GM19372 (cell line): ENCODE measurements around the gene B9D1.

Experiments
- ATAC-seq: cut with Tn5 transposase; IDR thresholded peaks from one replicate; pipeline ENCODE4 v1.9.1; 2021; ENCODE audit warnings: mild to moderate bottlenecking, low read depth, moderate library complexity; ENCODE audit not compliant: unreplicated experiment

Gene B9D1

GRCh38 chr17:19377602-19378415 is 15.3 kb upstream of the B9D1 start:
- peak; percentile 93 for ATAC-seq

- ATAC-seq = no peak
Observed at GRCh38 chr17:19376811-19377210, 14.3 kb upstream of the B9D1 start.

- no peak for ATAC-seq
Observed at GRCh38 chr17:19375732-19376131, 13.2 kb upstream of the B9D1 start.

GRCh38 chr17:19374136-19374535 is 11.6 kb upstream of the B9D1 start:
- no peak for ATAC-seq

- no peak for ATAC-seq
Observed at GRCh38 chr17:19372866-19373504, 10.5 kb upstream of the B9D1 start.

- no peak for ATAC-seq
Observed at GRCh38 chr17:19372439-19372838, 9.9 kb upstream of the B9D1 start.

- ATAC-seq = no peak
Observed at GRCh38 chr17:19372011-19372370, 9.5 kb upstream of the B9D1 start.

GRCh38 chr17:19371259-19372010 is 8.9 kb upstream of the B9D1 start:
- ATAC-seq = no peak

GRCh38 chr17:19370493-19370960 is 8.0 kb upstream of the B9D1 start:
- no peak for ATAC-seq

GRCh38 chr17:19369846-19370492 is 7.4 kb upstream of the B9D1 start:
- ATAC-seq = no peak

- no peak for ATAC-seq
Observed at GRCh38 chr17:19369107-19369778, 6.7 kb upstream of the B9D1 start.

- no peak for ATAC-seq
Observed at GRCh38 chr17:19368229-19368628, 5.7 kb upstream of the B9D1 start.

GRCh38 chr17:19366637-19366972 is 4.1 kb upstream of the B9D1 start:
- ATAC-seq = no peak

- ATAC-seq = no peak
Observed at GRCh38 chr17:19365833-19366636, 3.5 kb upstream of the B9D1 start.

- ATAC-seq = no peak
Observed at GRCh38 chr17:19365499-19365817, 2.9 kb upstream of the B9D1 start.

- ATAC-seq = no peak
Observed at GRCh38 chr17:19364699-19365498, 2.4 kb upstream of the B9D1 start.

GRCh38 chr17:19363460-19364035 is 1.0 kb upstream of the B9D1 start:
- no peak for ATAC-seq

GRCh38 chr17:19363114-19363438 is 553 bp upstream of the B9D1 start:
- ATAC-seq = no peak

- no peak for ATAC-seq
Observed at GRCh38 chr17:19361944-19362276, 613 bp downstream of the B9D1 start.
